CMK (cell line): ENCODE measurements around the gene THAP4.
A peak's percentile ranks its signal among the peaks of the same experiment; 100 is the strongest.
"Not testable (repeated sequence)": the region's sequence is repeated elsewhere in the genome, so short reads cannot be mapped to it uniquely, and the experiment has no call there.

Experiments used
- DNase-seq: peaks from one replicate; pipeline ENCODE4 v3.0.0-alpha.2; 2010; ENCODE audit warnings: low read depth

Gene THAP4

DNA sequence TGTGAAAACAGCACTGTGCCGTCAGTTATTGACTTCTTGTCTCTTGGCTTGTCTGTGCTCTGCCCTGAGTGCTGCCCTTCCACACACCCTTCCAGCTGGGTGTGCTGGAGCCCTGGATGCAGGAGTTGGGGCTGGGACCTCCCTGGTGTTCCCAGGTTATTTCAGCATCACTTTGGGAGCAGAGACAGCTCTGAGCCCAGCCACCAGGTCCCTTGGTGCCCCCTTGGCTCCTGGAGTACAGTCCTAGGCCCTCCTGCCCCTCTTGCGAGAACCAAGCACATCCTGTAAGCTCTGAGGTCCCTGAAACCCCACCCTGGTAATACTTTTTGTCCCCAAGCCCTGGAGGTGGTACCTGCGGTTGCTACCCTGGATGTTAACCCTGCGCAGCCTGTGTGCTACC is 54.2 kb downstream of the THAP4 start:
- no peak for DNase-seq

GRCh38 chr2:241582328-241582727 is 54.6 kb downstream of the THAP4 start:
- no peak for DNase-seq

- no peak for DNase-seq
Measured at GRCh38 chr2:241579281-241579680, 57.7 kb downstream of the THAP4 start.

GRCh38 chr2:241577413-241578122 is 59.4 kb downstream of the THAP4 start:
- DNase-seq = no peak

DNA sequence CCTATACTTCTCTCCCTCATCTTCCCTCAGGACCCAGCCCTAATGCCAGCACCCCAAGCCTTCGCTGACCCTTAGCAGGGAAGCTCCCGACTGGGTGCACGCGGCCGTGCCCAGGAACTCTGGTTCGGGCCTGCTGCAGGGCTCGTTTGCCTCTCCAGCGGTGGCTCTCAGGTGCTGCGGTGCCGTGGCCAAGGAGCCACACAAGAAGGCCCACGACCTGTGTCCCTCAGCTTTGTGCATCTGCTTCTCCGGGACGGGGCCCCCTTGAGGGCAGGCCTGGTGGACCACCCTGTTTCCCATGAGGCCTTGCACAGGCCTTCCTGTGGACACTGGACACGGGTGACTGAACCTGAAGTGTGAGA is 60.7 kb downstream of the THAP4 start:
- DNase-seq = no peak

GRCh38 chr2:241575624-241576292 is 61.2 kb downstream of the THAP4 start:
- DNase-seq = no peak

DNA sequence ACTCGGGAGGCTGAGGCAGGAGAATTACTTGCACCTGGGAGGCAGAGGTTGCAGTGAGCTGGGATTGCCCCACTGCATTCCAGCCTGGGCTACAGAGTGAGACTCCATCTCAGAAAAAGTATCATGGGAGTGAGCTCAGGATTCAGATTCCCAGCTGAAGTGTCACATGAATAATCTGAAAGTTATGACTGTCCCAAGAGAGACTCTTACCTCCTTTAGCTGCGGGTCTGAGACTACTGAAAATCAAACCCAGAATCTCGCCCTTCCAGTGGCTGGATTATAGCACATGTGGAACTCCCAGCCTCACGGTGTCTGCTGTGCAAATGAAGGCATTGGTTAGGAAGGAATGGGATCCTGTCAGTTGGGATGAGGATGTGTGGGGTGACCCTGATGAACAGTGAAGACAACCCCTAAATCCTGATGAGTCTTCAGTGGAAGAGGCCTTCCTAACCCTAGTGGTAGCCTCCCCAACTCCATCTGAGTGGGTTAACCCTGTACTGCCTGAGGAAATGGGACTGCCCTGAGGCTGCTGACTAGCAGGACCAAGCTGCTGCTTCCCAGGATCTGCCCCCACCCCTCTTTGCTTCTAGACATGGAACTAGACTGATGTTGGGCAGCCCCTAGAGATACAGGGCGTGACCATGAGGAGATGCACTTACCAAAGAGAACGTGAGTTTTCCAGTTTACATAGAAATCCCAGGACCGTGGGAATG is 61.9 kb downstream of the THAP4 start:
- DNase-seq = no peak

DNA sequence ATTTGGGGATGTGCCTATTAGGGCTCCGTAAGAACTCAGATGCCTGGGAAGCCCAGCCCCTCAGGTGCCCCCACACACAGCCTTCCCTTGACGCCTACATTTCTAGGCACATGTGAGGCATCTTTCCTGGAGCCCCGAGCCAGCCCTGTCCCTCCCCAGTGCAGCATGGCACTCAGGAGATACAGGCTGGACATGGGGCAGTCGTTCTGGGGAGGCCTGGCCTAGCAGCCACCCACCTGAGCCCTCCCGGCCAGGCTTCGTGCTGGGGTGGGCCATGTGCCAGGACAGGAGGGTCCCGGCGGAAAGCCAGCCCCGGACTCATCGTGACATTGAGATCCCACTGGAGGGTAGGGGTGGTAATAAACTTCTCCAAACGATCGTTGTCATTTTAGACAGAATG is 63.2 kb downstream of the THAP4 start:
- no peak for DNase-seq

DNA sequence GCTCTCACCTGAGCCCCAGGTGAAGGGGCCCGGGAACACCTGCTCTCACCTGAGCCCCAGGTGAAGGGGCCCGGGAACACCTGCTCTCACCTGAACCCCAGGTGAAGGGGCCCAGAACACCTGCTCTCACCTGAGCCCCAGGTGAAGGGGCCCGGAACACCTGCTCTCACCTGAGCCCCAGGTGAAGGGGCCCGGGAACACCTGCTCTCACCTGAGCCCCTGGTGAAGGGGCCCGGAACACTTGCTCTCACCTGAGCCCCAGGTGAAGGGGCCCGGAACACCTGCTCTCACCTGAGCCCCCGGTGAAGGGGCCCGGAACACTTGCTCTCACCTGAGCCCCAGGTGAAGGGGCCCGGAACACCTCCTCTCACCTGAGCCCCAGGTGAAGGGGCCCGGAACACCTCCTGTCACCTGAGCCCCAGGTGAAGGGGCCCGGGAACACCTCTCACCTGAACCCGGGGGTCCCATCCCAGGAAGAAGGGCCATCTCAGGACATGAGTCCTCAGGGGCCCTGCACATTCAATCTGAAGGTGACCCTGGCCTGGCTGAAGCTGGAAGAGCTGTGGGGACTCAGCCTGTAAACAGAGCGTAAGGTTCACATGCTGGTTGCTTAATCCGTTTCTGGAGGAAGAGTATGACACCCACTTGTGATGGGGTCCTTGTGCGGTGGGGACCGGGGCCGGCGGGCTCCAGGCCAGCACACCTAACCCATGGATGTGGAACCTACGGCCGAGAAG is 63.9 kb downstream of the THAP4 start:
- DNase-seq = not testable (repeated sequence)

DNA sequence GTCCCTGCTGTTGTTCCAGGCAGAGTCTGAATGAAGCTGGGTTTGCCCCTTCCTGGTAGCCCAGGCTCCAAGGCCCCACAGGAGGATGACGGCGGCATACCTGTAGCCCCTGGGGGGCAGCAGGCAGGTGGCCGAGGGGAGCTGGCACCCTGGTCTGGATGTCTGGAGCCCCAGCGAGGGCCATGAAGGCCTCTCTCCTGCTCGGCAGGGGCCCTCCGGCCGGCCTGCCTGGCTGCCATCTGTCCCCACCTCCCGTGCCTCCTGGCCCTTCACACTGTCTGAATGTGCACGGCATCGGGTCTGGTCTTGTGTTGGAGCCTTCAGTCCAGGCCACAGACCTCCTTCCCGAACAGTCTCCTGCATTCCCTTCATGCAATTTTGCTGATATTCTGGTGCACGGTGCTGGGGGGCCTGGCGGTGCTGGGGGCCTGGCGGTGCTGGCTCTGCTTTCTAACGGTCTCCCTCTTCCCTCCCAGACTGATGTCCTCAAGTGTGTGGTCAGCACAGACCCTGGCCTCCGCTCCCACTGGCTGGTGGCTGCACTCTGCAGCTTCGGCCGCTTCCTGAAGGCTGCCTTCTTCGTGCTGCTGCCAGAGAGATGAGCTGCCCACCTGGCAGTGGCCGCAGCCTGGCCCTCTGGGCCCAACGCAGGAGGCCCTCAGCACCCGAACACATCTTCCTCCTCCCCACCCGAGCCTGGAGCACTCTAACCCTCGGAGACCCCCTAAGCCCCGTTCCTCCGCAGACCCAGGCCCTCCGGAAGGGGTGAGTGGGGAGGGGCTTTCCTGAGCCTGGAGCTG is 64.9 kb downstream of the THAP4 start:
- DNase-seq = no peak

DNA sequence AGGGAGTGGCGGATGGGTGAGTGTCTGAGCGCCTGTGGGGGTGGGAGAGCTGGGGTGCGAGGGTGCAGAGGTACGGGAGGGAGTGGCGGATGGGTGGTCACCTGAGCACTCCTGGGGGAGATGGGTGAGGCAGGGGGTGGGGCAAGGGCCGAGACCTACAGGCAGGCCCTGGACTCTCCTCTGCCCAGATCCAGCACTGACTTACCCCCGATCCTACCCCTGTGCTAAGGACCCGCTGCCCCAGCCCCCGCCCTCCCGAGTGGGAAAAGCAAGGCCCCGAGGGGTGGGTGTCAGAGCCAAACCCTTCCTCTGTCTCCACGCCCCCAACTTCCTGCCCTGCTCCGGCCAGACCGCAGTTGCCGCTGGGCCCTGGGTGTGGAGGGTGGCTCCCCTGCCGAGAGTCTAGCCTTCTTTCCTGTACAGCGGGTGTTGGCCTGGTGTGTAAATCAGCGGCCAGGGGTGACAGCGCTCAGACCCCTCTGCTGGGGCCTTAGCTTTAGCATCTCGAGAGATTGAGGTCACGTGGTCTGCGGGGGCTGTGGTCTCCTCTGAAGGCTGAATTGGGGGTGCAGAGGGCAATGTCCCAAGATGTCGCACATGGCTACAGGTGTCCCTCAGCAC is 65.9 kb downstream of the THAP4 start:
- DNase-seq = peak; percentile 70

- DNase-seq = no peak
Measured at GRCh38 chr2:241569831-241570281, 67.1 kb downstream of the THAP4 start.

DNA sequence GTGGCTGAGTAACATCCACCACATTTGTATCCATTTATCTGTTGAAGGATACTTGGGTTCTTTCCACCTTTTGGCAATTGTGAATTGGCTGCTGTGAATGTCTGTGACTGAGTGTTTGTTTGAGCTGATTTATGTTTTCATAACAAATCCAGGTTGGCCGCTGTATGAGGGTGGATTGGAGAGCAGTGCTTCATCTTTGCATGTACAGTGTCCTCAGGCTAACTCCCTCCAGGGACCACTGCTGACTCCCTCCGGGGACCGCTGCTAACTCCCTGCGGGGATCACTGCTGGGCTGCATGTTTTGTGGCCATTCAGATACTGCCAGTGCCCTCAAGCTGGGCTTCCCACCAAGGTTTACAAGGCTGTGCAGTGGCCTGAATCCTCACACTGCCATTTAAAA is 68.2 kb downstream of the THAP4 start:
- DNase-seq = no peak

- DNase-seq = no peak
Measured at GRCh38 chr2:241567776-241568175, 69.2 kb downstream of the THAP4 start.

DNA sequence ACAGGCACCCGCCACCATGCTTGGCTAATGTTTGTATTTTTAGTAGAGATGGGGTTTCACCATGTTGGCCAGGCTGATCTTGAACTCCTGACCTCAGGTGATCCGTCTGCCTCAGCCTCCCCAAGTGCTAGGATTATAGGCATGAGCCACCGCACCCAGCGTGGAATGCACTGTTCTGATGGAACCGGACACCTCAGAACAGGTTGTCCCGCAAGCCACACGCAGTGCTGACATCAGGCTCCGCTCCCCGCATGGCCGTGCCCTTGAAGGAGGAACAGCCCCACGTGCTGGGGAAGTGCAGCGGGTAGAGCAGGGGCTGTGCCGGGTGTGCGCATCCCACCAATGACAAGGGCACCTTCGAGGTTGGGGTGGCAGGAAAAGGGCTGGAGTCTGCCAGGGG is 69.7 kb downstream of the THAP4 start:
- DNase-seq = not testable (repeated sequence)

- no peak for DNase-seq
Measured at GRCh38 chr2:241566468-241566867, 70.5 kb downstream of the THAP4 start.

DNA sequence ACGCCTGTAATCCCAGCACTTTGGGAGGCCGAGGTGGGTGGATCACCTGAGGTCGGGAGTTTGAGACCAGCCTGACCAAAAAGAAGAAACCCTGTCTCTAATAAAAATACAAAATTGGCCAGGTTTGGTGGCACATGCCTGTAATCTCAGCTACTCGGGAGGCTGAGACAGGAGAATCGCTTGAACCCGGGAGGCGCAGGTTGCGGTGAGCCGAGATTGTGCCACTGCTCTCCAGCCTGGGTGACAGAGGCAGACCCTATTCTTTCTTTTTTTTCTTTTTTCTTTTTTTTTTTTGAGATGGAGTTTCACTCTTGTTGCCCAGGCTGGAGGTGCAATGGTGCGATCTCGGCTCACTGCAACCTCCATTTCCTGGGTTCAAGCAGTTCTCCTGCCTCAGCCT is 70.9 kb downstream of the THAP4 start:
- DNase-seq = not testable (repeated sequence)

DNA sequence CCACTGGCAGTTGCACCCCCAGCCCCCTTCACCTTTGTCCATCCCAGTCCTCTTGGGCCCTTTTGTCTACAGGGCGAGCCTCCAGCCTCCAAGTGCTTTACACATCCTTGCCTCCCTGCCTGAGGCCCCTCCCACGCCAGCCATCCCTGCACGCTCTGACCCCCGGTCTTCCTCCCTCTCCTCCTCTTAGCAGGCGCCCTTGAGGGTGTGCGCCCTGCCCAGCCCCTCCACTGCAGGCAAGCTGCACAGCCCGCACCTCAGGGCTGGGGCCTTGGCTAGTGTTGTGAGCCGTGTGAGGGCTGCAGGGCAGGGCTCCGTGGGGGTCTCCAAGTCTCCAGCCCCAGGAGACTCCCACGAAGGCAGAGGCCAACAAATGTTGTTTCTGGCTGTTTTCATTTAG is 71.5 kb downstream of the THAP4 start:
- DNase-seq = no peak

- DNase-seq = peak; percentile 41
Measured at GRCh38 chr2:241564596-241565410, 72.2 kb downstream of the THAP4 start.

DNA sequence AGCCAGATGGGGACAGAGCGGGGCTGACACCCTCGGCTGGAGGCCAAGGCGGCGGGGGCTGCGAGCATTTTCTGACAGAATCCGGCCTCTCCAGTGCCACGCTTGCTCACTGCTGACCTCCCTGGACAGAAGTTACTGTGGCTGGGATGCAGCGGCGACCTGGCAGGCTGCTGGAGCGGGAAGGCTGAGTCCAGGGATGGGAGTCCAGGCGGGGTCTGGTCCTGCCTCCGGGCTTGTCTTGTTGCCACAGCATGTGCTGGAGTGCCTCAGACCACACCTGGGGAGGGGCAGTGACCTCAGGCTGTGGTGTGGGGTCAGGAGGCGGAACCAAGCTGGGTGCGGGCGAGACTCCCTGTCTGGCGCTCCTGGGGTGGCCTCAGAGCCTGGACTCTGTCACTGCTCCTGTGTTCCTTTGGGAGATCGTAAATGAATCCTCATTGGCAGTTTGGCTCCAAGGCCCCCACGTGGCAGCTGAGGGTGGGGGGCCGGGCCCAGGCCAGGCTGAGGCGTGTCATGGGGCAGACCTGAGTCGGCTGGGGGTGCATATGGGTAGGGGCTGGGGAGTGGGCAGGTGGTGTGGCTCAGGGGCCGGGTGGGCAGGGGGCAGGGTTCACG is 72.9 kb downstream of the THAP4 start:
- peak; percentile 29 for DNase-seq
